GM18511 (cell line): ENCODE results near the gene CFAP65.
A peak's percentile ranks its signal among the peaks of the same experiment; 100 is the strongest.

Experiments
- ATAC-seq: cut with Tn5 transposase; IDR thresholded peaks from one replicate; pipeline ENCODE4 v1.9.1; 2021; ENCODE audit warnings: mild to moderate bottlenecking, moderate library complexity; ENCODE audit not compliant: unreplicated experiment

CFAP65 gene, protein sequence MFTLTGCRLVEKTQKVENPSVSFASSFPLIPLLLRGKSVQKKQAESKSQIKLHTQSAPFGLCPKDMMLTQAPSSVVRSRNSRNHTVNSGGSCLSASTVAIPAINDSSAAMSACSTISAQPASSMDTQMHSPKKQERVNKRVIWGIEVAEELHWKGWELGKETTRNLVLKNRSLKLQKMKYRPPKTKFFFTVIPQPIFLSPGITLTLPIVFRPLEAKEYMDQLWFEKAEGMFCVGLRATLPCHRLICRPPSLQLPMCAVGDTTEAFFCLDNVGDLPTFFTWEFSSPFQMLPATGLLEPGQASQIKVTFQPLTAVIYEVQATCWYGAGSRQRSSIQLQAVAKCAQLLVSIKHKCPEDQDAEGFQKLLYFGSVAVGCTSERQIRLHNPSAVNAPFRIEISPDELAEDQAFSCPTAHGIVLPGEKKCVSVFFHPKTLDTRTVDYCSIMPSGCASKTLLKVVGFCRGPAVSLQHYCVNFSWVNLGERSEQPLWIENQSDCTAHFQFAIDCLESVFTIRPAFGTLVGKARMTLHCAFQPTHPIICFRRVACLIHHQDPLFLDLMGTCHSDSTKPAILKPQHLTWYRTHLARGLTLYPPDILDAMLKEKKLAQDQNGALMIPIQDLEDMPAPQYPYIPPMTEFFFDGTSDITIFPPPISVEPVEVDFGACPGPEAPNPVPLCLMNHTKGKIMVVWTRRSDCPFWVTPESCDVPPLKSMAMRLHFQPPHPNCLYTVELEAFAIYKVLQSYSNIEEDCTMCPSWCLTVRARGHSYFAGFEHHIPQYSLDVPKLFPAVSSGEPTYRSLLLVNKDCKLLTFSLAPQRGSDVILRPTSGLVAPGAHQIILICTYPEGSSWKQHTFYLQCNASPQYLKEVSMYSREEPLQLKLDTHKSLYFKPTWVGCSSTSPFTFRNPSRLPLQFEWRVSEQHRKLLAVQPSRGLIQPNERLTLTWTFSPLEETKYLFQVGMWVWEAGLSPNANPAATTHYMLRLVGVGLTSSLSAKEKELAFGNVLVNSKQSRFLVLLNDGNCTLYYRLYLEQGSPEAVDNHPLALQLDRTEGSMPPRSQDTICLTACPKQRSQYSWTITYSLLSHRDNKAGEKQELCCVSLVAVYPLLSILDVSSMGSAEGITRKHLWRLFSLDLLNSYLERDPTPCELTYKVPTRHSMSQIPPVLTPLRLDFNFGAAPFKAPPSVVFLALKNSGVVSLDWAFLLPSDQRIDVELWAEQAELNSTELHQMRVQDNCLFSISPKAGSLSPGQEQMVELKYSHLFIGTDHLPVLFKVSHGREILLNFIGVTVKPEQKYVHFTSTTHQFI (N-terminal part only)

DNA sequence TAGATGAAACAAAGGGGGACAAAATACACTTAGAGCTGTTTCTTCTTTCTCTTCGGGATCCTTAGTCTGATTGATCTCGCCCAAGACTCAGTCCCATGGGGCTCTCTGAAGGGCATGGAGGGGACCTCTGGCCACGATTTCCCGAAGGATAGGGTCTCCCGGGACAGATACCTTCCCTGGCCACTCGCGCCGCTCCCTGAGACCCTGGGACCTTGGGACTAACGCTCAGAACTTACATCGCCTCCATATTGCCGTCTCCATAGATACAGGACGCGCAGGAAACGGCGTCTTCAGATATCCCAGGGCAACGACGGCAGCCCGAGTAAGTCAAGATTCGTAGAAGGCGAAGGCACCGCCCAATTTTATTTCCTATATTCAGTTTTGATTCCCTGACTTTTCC lies at the start of gene CFAP65:
Gene CFAP65, minus strand, starts transcription at position 265 of the 400 bp plus-strand sequence. CDS start 2,468 bp downstream, outside the sequence.
- no peak for ATAC-seq

DNA sequence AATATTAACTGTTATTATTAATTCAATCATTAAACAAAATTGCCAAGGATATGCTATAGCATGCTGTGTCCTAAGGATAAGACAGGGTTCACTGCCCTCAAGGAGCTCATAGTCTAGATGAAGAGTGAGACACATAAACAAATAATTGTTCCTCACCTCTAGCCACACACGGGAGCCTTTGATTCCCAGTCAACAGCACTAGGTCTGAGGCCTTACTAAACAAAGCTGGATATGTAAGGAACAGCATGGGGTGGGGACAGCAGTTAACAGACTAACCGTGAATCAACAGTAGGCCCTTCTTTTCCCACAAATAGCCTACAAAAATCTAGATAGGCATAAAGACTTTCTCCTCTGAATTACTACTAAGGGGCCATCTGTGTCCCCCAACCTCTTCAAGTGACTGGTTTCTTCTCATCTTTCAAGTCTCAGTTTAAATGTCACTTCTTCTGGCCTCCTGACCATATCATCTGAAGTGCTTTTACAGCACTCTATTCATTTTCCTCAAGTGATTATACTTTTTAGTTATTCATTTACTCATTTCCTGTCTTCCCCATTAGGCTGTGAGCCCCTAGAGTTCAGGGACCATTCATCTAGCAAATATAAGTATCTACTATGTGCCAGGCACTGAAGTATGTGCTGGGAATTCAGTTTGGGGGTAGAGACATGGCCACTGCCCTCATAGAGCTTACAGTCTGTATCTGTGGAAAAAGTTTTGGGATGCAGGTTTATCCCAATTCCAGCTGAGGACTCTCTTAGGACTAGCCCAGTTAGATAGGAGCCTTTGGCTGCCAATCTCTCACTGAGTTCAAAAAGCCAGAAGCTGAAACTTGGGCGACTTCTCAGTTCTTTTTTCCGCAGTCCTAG lies 49.4 kb upstream of the CFAP65 start:
- no peak for ATAC-seq

DNA sequence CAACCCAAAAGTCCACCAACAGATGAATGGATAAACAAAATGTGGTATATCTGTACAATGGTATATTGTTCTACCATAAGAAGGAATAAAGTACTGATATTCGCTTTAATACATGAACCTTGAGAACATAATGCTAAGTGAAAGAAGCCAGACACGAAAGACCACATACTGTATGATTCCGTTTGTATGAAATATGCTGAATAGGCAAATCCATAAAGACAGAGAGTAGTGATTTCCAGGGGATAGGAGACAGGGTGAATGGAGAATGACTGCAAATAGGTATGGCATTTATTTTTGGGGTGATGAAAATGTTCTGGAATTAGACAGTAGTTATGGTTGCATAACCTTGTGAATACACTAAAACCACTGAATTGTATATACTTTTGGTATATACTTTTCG lies 48.0 kb upstream of the CFAP65 start:
- ATAC-seq: no peak

DNA sequence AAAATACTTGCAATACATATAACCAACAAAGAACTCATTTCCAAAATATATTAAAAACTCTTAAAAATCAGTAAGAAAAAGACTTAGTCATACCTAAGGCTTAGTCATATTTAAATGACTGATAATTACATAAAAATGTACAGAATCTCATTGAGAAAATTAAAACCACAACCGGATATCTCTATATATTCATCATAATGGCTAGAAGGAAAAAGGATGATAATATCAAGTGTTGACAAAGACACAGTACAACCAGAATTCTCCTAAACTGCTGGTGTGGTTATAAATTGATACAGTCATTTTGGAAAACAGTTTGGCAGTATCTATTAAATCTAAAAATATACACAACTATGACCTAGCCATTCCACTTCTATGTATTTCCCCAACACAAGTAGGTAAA lies 46.5 kb upstream of the CFAP65 start:
- no peak for ATAC-seq

DNA sequence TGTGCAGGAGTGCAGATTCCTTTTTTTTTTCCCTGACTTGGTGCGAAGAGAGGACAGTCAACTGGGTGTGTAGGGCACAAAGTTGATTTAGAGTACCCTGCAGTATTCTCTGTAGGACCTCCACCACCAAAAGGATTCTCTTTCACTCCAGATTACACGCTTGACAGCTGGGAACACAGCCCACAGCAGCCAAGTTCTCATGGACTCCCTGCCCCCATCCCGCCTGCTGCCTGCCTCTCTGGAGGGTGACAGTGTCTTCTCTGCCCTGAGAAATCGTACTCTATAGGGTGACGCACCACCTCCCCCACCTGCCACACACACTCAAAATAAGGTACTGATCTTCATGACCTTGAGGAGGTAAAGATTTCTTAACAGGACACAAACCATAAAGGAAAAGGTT lies 46.0 kb upstream of the CFAP65 start:
- ATAC-seq: no peak

DNA sequence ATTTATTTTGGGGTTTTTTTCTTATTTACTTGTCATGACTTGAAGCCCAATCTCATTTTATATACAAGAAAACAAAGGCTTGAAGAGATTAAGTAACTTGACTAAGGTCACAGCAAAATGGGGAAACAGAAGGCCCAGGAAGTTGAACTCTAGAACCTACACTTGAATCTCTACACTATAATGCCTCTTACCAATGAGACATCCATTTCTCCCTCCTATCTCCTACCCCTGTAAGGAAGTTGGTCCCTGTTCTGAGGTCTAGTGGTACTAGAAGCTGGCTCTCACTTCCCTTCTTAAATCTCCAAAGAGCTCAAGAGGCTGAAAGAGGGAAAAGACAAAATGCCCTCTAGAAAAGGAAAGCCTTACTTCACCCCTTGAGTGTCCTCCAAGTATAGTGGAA lies 44.9 kb upstream of the CFAP65 start:
- no peak for ATAC-seq

DNA sequence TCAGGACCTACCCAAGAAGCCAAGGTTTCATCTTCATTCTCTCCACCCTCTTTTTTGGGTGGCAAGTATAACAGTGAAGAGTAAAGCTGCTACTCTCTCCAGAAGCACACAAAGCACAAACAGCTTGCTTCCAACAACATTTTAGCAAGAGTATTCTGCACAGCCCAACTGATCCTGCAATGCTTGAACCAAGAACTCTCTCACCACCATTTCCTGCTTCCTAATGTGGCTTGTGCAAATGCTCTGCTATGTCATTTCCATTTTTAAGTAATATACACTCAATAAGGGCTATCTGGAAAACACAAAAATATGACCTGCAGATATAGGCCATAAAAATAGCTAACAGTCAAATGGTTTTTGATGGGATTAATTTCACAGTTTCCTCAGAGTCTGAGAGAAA lies 43.5 kb upstream of the CFAP65 start:
- no peak for ATAC-seq

DNA sequence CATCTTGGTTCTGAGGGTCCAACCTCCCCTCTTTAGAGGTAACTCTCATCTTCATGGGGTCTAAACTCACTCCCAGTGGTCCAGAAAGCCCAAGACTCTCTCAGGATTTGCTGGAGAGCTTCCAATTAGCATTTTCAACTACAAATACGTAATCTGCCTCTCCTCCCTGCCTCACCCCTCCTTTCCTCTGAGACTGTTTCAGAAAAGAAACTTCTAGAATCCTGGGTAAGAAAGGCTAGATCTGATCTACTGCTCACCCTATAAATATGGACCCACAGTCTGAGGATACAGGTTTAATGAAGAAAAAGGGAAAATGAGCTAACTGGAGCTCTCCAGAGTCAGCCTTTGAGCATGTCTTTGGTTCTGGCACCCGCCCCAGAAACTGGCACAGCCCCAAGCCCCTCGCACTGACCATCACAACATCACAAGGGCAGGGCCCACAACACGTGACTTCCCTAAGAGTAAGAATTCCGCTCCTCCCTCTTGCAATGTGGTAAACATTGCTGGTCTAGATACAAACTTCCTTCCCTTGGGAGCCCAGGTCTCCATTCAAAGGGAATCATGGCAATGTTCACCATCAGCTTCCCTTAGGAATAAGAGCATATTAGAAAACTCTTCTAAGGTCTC lies 41.1 kb upstream of the CFAP65 start:
- ATAC-seq: no peak

DNA sequence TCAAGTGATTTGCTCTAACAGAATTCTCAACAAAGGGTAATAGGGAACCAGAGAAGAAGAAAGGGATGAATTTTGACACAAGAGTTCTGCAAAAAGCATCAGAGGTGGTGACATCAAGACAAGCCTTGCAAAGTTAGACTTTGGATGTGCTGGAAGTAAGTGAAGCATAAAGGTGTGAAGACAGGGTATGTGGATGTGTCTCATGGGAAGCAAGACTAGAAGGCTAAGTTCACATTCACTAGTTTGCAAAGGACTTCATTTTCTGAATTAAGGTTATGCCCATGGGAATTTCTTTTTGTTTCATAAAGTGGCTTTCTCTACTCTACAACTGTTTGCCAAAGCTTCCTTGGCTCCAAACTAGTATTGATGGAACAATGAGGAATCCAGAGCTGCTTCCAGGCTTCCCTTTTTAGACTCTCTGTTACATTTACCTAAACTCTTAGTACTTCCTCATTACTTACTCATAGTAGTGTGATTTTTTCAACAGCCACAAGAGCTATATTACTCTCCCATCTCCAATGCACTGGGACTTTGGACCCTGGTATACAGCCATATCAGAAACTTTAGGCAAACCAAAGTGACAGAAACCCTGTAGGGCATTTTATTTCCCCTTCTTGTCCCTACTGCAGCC lies 40.5 kb upstream of the CFAP65 start:
- ATAC-seq: peak; percentile 64

DNA sequence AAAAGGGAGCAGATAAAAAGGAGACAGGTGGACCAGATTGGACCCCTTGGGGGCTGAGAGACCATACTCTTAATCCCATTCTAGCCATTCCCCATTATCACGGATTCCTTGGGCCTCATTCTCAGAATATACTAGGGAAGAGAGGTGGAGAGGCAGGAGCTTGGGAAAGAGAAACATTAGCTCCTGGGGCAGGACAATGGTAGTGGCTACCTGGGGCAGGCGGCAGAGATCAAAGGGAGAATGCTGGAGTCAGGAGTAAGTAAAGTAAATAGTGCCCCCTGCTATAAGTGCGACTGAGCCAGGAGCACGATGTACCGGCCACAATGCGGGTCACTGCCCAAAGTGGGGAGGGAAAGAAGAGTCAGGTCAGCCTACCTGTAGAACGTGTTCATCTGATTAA lies 39.8 kb upstream of the CFAP65 start:
- no peak for ATAC-seq

DNA sequence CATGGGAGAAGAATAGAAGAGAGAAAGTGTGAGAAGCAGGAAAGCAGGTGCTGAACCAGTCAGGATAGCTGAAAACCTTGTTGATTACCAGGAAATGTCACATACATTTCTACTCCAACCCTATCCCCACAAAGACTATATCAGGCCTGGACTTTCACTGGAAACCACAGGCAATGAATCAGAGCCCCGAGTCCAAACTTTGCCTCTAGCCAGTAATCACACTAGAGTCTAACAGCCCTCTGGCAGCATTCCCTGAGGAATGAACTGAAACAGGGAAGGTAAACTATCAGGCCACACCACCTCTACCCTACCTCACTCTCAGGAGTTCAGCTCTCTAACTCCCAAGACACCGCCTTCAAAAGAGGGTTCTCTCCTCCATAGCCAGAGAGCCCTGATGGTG lies 38.1 kb upstream of the CFAP65 start:
- ATAC-seq: no peak

DNA sequence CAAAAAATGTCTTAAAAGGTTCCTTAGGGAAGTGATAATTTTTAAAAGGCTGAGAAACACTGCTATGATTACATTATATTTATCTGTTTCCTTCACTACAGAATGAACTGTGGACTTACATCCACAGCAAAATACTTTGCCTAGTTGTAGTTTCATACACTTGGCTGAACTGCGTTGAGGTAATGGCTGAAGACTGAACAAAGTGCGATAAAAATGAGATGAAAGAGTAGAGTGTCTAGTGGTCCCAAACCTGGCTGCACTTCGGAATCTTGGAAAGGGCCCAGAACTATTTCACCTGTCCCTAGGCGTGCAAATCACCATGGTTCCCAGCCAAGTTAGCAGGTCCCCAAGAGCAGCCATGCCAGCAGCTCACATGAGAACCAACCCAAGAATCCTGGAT lies 37.6 kb upstream of the CFAP65 start:
- ATAC-seq: no peak

DNA sequence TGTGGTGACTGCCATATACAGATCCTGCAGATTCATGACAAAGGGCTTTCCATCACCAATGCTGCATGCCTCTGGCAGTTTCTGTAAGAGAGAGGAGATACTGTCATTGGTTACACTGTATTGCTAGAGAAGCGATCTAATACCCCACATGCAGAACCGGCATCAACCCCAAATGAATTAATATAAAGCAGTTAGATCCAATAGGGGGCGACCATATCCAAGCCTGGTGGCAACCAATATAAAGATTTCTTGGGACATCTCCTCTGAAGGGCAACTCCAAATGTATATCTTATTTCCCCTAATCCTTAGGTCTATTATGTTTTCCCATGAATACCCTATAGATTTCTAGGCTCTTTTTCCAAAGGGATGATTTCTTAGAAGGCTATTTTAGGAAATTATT lies 36.8 kb upstream of the CFAP65 start:
- ATAC-seq: no peak

DNA sequence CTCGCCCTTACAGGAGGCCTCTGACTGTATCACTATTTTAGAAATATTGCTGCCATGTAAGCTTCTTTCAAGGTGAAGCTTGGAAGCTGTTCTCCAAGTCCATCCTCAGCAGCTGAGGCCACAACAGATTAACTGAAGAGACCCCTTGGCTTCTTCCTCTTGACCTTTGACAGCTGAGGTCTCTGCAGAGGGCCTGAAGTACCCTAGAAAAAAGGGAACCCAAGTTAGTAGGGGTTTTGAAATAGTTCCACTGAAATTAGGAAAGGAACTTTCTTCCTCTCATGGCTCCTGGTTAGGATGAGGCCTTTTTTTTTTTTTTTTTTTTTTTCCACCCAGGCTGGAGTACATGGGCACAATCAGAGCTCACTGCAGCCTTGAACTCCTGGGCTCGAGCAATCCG lies 34.9 kb upstream of the CFAP65 start:
- ATAC-seq: no peak

DNA sequence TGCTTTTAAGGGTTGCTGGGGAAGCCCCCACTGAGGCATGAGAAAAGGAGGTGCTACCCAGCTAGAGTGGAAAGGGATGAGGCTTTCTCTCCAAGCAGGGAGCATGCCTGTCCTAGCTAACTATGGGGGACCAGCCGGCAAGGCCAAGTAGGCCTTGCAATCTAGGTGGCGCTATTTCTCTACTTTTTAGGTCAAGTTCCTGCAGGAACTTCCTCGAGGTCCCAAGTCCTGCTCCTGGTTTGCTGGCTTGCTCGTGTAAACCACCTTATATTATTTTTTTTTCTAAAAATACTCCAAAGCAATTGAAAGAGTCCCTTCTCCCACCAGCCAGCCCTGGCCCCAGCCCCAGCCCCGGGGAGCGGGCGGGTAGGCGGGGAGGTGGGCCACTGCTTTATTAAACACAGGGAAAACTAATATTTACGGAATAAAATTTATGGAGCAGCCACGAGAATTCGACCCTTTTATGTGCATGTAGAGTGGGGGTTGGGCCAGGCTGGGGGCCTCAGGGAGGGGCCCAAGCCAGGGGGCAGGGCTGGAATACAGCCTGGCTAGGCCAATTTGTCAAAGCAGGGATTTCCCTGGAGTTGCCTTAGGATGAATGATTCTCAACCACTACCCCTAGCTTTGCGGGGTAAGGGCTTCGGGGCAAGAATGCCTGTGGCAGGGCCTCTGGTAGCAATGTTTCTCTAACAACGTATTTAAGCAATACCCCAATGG lies 32.3 kb upstream of the CFAP65 start:
- no peak for ATAC-seq

DNA sequence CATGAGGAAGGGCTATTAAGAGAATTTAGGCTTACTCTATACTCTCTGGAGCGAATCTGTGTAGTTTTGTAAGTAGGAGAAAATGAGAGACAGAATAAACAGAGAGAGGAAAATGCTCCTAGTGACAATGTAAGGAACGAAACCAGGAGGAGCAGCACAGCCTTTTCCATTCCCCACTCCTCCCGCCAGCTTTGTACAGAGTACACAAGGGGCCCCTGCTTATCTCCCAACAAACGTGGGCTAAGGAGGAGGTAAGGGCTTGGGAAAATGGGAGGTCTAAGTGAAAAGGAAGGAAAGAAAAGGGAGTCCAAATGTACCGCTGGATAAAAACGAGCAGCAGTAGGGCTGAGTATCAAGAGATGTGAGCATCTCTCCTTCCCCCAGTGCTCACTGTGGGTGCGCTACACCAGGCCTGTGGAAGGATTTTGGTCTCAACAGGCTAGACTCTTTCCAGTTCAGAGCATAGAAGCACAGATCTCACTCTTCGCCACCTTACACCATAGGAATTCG lies 31.5 kb upstream of the CFAP65 start:
- ATAC-seq: no peak

DNA sequence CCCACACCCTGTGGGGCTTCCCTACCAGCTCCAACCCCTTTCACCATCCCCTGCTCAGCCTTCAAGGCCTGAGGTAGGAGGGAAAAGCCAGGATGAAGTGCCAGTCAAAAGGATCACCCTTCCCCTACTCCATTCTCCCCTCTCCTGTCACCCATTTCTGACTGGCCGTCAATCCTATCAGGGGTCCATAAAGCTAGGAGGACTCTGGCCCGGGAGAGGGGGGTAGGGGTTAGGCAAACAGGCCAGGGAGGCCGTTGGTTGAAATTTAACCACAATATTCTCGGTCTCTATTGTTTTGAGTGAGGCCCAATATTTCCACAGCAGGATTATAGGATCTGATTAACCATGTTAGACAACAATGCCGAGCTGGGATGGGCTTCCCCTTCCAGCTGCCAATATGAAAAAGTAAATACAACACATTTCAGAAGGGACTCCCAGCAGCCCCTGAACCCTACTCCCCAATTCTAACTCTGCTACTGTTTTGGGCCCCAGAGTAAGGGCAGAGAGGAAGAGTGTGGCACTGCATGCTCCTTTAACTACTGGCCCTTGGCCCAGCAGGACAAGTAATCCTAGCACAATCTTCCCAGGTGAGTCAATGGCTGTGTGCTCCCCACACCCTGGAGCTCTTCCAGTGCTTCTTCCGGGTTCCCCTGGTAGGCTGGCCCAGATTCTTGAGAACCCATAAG lies 30.0 kb upstream of the CFAP65 start:
- ATAC-seq: no peak

DNA sequence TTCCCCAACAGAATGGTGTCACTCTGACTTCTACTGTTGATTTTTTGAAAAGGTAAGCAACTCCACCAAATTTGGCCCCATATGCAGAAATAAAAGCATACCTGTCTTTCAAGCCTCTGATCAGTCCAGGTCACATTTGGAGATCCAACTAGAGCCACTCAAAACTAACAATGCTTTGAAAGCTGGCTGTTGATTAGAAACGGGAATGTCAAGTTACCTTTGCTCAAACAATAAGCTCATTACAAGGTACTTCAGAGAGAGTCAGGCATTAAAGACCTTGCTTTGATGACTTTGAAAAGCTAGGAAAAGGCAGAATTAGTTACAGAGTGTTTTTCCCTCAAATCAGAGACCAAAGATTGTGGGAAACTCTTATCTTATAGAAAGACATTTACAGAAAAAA lies 24.2 kb upstream of the CFAP65 start:
- ATAC-seq: no peak
